RWPE1 (cell line): ENCODE measurements around the gene WDR82.
A peak's percentile ranks its signal among the peaks of the same experiment; 100 is the strongest.

Experiments
- CTCF ChIA-PET: fragments of 350-600 bp; sonication (Branson Sonifier 250); formaldehyde crosslinking; extraction: SDS; loops from one replicate; lab custom pipeline; 2021; lab: Yijun Ruan, JAX
- POLR2A ChIA-PET: fragments of 400-600 bp; formaldehyde crosslinking; extraction: SDS; loops from one replicate; lab custom pipeline; 2020; ENCODE audit warnings: antibody characterized with exemption; ENCODE audit not compliant: low non-redundant PET; lab: Yijun Ruan, JAX
- DNase-seq: peaks from one replicate; pipeline ENCODE4 v3.0.0; 2012; ENCODE audit warnings: low spot score
- H3K27ac ChIP-seq: fragments of 450-650 bp; 2 replicates; pipeline ENCODE4 v1.5.1; 2017
- TF ChIP-seq, protein P1 (sequence below): fragments of 450-650 bp; conservative IDR thresholded peaks from 2 replicates; pipeline ENCODE4 v1.5.1; 2017; ENCODE audit warnings: low read depth, mild to moderate bottlenecking

Gene WDR82

DNA sequence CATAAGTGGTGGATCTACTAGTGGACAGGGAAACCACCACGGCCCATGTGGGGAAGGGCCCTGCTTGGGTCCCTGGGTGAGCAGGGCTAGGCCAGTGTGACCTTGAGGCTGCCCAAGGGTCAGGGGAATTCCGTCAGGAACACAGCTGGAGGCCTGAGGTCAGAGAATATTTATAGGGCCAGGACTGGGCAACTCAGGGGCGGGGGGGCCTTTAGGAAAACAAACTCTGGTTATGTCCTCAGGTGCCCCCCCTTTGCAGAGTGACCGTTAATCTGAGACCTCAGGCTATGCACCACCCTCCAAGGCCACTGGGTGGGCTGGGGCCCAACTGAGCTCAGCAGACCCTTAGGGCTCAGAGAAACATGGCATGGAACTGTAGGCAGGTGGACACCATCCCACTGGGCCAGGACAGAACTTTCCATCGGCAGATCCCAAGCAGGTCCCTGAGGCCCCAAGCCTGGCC lies 42.0 kb downstream of the WDR82 start:
- POLR2A ChIA-PET: no interaction called here
- TF ChIP-seq, protein P1, sequence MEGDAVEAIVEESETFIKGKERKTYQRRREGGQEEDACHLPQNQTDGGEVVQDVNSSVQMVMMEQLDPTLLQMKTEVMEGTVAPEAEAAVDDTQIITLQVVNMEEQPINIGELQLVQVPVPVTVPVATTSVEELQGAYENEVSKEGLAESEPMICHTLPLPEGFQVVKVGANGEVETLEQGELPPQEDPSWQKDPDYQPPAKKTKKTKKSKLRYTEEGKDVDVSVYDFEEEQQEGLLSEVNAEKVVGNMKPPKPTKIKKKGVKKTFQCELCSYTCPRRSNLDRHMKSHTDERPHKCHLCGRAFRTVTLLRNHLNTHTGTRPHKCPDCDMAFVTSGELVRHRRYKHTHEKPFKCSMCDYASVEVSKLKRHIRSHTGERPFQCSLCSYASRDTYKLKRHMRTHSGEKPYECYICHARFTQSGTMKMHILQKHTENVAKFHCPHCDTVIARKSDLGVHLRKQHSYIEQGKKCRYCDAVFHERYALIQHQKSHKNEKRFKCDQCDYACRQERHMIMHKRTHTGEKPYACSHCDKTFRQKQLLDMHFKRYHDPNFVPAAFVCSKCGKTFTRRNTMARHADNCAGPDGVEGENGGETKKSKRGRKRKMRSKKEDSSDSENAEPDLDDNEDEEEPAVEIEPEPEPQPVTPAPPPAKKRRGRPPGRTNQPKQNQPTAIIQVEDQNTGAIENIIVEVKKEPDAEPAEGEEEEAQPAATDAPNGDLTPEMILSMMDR: no peak
- H3K27ac ChIP-seq: peak overlapping the region; percentile 95
- CTCF ChIA-PET: interaction anchor here (0.8 kb wide), 2 partner anchors 16 to 103 kb away, joined by 3 to 5 read pairs; no protein-coding TSS in a partner anchor
- DNase-seq: no peak

DNA sequence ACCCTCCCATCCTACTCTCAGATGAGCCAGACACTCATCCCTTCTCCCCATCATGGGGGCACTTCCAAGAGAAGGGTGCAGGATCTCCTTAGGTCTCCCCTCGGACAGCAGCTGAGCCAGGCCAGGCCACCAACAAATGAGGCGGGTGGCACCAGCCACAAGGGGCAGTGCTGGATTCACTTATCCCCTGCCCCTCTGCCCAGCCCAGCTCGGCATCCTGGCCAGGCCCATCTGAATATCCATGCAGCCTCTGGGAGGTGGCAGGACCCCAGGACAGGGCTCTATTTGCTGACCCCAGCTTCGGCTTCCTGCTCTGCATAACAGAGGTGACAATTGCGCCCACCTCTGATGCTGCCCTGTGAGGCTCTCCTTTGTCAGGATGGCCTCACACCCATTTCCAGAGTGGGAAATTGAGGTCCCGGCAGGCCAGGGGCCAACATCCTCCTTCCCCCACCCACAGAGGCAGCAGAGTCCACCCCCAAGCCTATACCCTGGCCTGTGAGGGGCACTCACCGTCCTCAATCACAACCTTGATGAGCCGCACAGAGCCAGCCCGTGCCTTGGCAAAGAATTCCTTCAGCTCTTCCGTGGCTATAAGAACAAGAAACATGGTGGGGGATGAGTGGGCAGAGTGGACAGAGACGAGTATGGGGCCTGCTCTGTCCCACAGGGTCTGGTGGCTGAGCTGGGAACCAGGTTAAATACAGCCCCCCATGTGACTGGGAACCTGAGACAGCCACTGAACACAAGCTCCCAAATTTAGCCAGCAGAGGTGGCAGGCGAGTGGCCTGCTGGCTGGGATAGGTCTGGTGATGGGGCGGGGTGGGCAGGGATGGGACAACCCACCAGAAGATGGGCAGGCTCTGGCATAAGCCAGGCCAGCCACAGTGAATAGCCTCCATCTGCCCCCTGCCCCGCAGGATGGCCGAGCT lies 43.7 kb downstream of the WDR82 start:
- no peak for DNase-seq
- ChIA-PET CTCF (interaction anchor here (0.7 kb wide), 1 partner anchor 52 kb away, joined by 3 read pairs; no protein-coding TSS in a partner anchor), POLR2A (interaction anchor here (0.5 to 0.9 kb wide), 2 partner anchors 21 to 64 kb away, joined by 3 to 4 read pairs; no protein-coding TSS in a partner anchor)
- peak overlapping the region; percentile 95 for H3K27ac ChIP-seq
- TF ChIP-seq, protein P1: no peak

DNA sequence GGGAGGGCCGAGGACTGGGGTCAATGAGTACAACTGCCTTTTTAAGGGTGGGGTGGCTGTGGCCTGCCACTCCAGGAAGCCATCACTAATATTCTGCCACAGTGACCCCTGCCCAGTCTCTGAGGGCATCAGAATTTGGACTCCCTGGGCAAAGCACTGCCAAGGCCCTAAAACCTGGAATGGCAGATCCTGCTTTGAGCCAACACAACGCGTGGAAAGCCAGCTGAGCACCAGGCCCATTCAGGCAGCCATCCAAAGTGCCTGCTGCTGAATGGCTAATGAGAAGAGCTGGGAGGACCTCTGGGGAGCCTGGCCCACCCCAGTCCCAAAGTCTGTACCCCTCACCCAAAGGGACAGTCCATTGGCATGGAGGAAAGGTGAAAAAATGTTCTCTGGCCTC lies 44.5 kb downstream of the WDR82 start:
- TF ChIP-seq, protein P1: no peak
- ChIA-PET POLR2A (no interaction called here), CTCF (interaction anchor here (0.5 kb wide), 1 partner anchor 105 kb away, joined by 4 read pairs; no protein-coding TSS in a partner anchor)
- no peak for DNase-seq
- H3K27ac ChIP-seq: peak overlapping the region; percentile 95

DNA sequence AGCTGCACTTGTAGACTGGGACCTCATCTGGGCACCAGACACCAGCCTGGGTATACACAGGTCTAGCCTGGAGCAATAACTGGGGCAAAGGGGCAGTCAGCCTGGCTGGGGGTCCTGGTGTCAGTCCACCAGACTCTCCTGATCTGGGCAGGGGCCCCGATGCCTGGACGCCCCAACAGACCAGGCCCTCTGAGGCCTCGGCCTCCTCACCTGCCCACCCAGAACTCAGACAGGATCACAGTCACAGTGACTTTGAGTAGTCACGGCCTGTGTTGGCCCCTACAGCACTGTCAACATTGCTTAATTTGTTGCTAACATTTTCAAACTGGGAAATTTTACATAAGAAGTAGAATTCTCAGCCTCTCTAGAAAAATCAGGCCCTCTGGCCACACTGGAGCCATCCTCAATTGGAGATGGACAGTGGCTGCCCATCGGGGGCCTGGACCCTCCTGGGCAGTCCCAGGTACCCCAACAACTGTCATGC lies 45.3 kb downstream of the WDR82 start:
- CTCF ChIA-PET: interaction anchor here (0.7 kb wide), 1 partner anchor 11 kb away, joined by 3 read pairs; no protein-coding TSS in a partner anchor
- H3K27ac ChIP-seq: peak overlapping the region; percentile 95
- no peak for DNase-seq
- POLR2A ChIA-PET: no interaction called here
- TF ChIP-seq, protein P1: no peak

DNA sequence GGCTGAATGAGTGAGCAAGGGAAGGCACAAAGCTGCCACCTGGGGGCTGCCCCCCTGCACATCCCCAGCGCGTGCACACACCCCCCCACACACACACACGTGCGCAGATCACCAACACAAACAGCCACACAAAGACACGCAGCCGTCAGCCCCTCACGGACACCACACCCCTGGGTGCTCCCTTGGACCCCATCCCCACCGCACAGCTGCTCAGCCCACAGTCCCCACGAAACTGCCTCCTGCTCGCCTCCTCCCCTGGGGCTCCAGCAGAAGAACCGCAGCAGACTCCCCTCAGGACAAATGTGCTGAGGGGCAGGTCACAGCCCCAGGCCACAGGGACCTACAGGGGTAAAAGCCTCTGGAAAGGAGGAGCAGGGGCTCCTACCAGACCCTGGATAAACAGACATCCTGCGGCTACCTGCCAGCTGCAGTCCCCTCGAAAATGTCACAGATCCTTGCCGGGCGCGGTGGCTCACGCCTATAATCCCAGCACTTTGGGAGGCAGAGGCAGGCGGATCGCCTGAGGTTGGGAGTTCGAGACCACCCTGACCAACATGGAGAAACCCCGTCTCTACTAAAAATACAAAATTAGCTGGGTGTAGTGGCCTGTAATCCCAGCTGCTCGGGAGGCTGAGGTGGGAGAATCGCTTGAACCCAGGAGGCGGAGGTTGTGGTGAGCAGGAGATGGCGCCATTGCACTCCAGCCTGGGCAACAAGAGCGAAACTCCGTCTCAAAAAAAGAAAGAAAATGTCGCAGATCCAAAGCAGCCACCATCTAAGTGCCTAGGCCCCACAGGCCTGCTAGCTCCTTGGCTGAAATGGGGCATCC lies 46.0 kb downstream of the WDR82 start:
- peak overlapping the region; percentile 95 for H3K27ac ChIP-seq
- TF ChIP-seq, protein P1: peak; percentile 28

More for the DNA sequence above, 46.0 kb downstream of the WDR82 start:
- POLR2A ChIA-PET: no interaction called here
- CTCF ChIA-PET: interaction anchor here (0.6 to 2.8 kb wide), 6 partner anchors 11 to 329 kb away, joined by 3 to 16 read pairs (median 4); no protein-coding TSS in a partner anchor
- no peak for DNase-seq
